HCT116 (cell line): Measurements from ENCODE around the gene MARVELD1. TPM values are rescaled to one million over a fixed set of nuclear protein-coding genes. Genes with fewer than 3 reads are reported as not detected.

ENCODE experiments used
- ATAC-seq: fragments of 200-7000 bp; cut with Tn5 transposase; 2 replicates; pipeline ENCODE4 v1.9.1; 2020; ENCODE audit warnings: mild to moderate bottlenecking, moderate library complexity
- BruUV-seq: library from RNA; stranded (reverse); fragments of 400-500 nt; replicated peaks from 2 replicates; lab custom pipeline; 2021; lab: Mats Ljungman, UMichigan
- CTCF ChIA-PET: fragments of 300-600 bp; sonication (Branson Sonifier 250); formaldehyde crosslinking; loops from one replicate; lab custom pipeline; 2021; ENCODE audit warnings: antibody characterized with exemption; lab: Charles Lee
- POLR2A ChIA-PET: fragments of 300-600, 350-600 bp; sonication (Branson Sonifier 250); formaldehyde crosslinking; loops from one replicate; lab custom pipeline; 2021; ENCODE audit warnings: antibody characterized with exemption; lab: Charles Lee
- RAD21 ChIA-PET, 2 experiments: fragments of 300-600 bp; sonication (Branson Sonifier 250); formaldehyde crosslinking; loops; one replicate each; lab custom pipeline; 2023; ENCODE audit warnings: low total read pairs in 2 of 2; ENCODE audit not compliant: uncharacterized antibody in 2 of 2, unreplicated experiment in 2 of 2, low non-redundant PET in 1 of 2; lab: Charles Lee
- DNase-seq: peaks from one replicate; pipeline ENCODE4 v3.0.0-alpha.2; 2010; ENCODE audit warnings: low read depth, low spot score
- H2AFZ ChIP-seq: fragments of 200-600 bp; shearing (Covaris generic), sonication (generic); 2 replicates; pipeline ENCODE4 v1.6.1; 2017; ENCODE audit warnings: low read depth, mixed run types, mixed read lengths, antibody characterized with exemption, low read length; ENCODE audit not compliant: poor library complexity, severe bottlenecking
- H3K27ac ChIP-seq: 2 replicates; pipeline ENCODE4 v1.5.1; 2012; ENCODE audit warnings: low read depth, low read length
- H3K27me3 ChIP-seq: fragments of 200-600 bp; sonication (generic); 2 replicates; pipeline ENCODE4 v1.6.1; 2016; ENCODE audit warnings: mixed run types, low read length, mixed read lengths; ENCODE audit not compliant: insufficient read depth
- H3K36me3 ChIP-seq, 2 experiments: fragments of 200-500 bp in 1 of 2; fragments of 200-600 bp in 1 of 2; sonication (Bioruptor generic) in 1 of 2; sonication (generic) in 1 of 2; 2 replicates each; pipeline versions ENCODE4 v1.5.1 to v1.6.1; 2014 to 2016; ENCODE audit warnings: low read length in 2 of 2, inconsistent platforms in 1 of 2, mixed read lengths in 1 of 2, mixed run types in 1 of 2; ENCODE audit not compliant: insufficient read depth in 2 of 2, control insufficient read depth in 1 of 2
- H3K4me1 ChIP-seq, 2 experiments: fragments of 200-600 bp in 1 of 2; sonication (generic) in 1 of 2; 2 replicates each; pipeline versions ENCODE4 v1.5.1 to v1.6.1; 2012 to 2017; ENCODE audit warnings: low read length in 2 of 2, inconsistent platforms in 1 of 2, mild to moderate bottlenecking in 1 of 2, mixed read lengths in 1 of 2, mixed run types in 1 of 2, moderate library complexity in 1 of 2; ENCODE audit not compliant: insufficient read depth in 2 of 2, control insufficient read depth in 1 of 2
- H3K4me2 ChIP-seq: fragments of 200-600 bp; sonication (generic); 2 replicates; pipeline ENCODE4 v1.6.1; 2017; ENCODE audit warnings: mixed run types, low read length, mixed read lengths
- H3K4me3 ChIP-seq, 2 experiments: fragments of 200-600 bp in 1 of 2; sonication (generic) in 1 of 2; replicated peaks in 1 of 2; 2 replicates each; pipeline ENCODE4 v1.5.1; 2011 to 2016; ENCODE audit warnings: low read length in 2 of 2, control low read depth in 1 of 2, low read depth in 1 of 2, mild to moderate bottlenecking in 1 of 2, mixed read lengths in 1 of 2, mixed run types in 1 of 2
- H3K79me2 ChIP-seq: fragments of 200-600 bp; sonication (generic); 2 replicates; pipeline ENCODE4 v1.6.1; 2017; ENCODE audit warnings: mild to moderate bottlenecking, mixed run types, low read length, moderate library complexity, mixed read lengths; ENCODE audit not compliant: insufficient read depth
- H3K9ac ChIP-seq: fragments of 200-600 bp; sonication (generic); 2 replicates; pipeline ENCODE4 v1.6.1; 2016; ENCODE audit warnings: low read length, mixed read lengths
- H3K9me2 ChIP-seq: fragments of 200-600 bp; sonication (generic), shearing (Covaris generic); 2 replicates; pipeline ENCODE4 v1.6.1; 2017; ENCODE audit warnings: mixed run types, mild to moderate bottlenecking, moderate library complexity; ENCODE audit not compliant: insufficient read depth
- H3K9me3 ChIP-seq, 2 experiments: fragments of 200-500 bp in 1 of 2; fragments of 200-600 bp in 1 of 2; sonication (Bioruptor generic) in 1 of 2; sonication (generic) in 1 of 2; 2 replicates each; pipeline ENCODE4 v1.6.1; 2014 to 2017; ENCODE audit warnings: low read length in 2 of 2, mixed read lengths in 2 of 2, inconsistent platforms in 1 of 2, low read depth in 1 of 2, mild to moderate bottlenecking in 1 of 2, mixed run types in 1 of 2, moderate library complexity in 1 of 2; ENCODE audit not compliant: control insufficient read depth in 1 of 2, insufficient read depth in 1 of 2
- H4K20me1 ChIP-seq: fragments of 200-600 bp; sonication (generic), shearing (Covaris generic); 2 replicates; pipeline ENCODE4 v1.6.1; 2017; ENCODE audit warnings: mixed run types, mild to moderate bottlenecking, moderate library complexity; ENCODE audit not compliant: insufficient read depth
- RAD21 ChIP-seq: IDR thresholded peaks from 2 replicates; pipeline ENCODE4 v1.6.1; 2012; ENCODE audit warnings: low read depth, mild to moderate bottlenecking
- SIN3A ChIP-seq: IDR thresholded peaks from 2 replicates; pipeline ENCODE4 v1.6.1; 2012; ENCODE audit warnings: low read depth
- ZBTB33 ChIP-seq: IDR thresholded peaks from 2 replicates; pipeline ENCODE4 v1.6.1; 2011; ENCODE audit warnings: mild to moderate bottlenecking, low read length, moderate library complexity; ENCODE audit not compliant: insufficient replicate concordance; ENCODE audit errors: extremely low read depth
- intact Hi-C: fragments of 100-400 bp; cut with micrococcal nuclease; formaldehyde crosslinking; loops from 2 replicates; pipeline ENCODE4 v1.10.0; 2022
- total RNA-seq: library from RNA; stranded (reverse); gene quantifications from one replicate; pipeline ENCODE4 v1.2.1, GENCODE V29; 2021; ENCODE audit not compliant: unreplicated experiment
- TF ChIP-seq, protein P1 (sequence below), 3 experiments: fragments of 200-600 bp in 1 of 3; sonication (generic) in 1 of 3; IDR thresholded peaks in 2 of 3; conservative IDR thresholded peaks in 1 of 3; 2 replicates each; pipeline ENCODE4 v1.5.1; 2012 to 2017; ENCODE audit warnings: low read depth in 2 of 3, low read length in 2 of 3, antibody characterized with exemption in 1 of 3, borderline replicate concordance in 1 of 3, control low read depth in 1 of 3, mild to moderate bottlenecking in 1 of 3, mixed read lengths in 1 of 3, mixed run types in 1 of 3, moderate library complexity in 1 of 3; ENCODE audit not compliant: insufficient read depth in 1 of 3

The MARVELD1 gene
- total RNA-seq, 1 experiment from 2014 or later: 36.1 TPM

DNA sequence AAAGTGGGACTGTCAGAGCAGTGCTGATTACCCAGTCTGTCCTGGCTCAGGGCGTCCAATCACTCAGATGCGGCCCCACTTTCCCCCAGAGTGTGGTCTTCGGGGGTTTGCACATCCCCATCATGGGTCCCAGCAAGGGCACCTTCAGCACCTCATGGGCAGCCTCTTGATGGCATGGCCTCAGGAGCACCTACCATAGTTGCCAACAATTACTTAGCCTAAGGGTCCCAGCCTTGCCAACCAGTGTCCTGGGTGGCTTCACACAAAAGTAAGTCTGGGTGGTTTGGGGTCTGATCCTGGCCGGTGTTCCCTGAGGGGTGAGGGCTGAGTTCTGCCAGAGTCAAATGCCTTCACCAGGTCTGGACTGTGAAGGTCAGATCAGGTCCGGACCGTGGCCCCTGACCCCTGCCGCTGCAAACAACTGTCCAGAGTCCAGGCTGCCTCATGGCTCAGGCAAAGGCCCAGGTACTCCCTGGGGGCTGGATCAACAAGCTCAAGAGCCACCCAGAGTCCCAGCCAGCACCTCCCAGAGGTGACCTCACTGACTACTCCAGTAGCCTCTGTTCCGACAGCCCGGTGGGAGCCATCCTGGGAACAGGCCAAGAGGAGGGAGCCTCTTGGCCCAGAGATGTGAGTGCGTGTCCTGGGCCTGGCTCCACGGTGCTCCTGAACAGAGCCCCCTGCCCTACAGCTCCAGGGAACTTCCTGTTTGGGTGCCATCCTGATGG is 6.2 kb upstream of the MARVELD1 start:
- TF ChIP-seq, protein P1, sequence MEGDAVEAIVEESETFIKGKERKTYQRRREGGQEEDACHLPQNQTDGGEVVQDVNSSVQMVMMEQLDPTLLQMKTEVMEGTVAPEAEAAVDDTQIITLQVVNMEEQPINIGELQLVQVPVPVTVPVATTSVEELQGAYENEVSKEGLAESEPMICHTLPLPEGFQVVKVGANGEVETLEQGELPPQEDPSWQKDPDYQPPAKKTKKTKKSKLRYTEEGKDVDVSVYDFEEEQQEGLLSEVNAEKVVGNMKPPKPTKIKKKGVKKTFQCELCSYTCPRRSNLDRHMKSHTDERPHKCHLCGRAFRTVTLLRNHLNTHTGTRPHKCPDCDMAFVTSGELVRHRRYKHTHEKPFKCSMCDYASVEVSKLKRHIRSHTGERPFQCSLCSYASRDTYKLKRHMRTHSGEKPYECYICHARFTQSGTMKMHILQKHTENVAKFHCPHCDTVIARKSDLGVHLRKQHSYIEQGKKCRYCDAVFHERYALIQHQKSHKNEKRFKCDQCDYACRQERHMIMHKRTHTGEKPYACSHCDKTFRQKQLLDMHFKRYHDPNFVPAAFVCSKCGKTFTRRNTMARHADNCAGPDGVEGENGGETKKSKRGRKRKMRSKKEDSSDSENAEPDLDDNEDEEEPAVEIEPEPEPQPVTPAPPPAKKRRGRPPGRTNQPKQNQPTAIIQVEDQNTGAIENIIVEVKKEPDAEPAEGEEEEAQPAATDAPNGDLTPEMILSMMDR (IDR thresholded peaks at IDR 0.05 in 2 of 3, conservative IDR thresholded peaks at IDR 0.05 in 1 of 3; ENCODE audit: borderline replicate concordance in 1 of 3, insufficient read depth in 1 of 3, low read depth in 2 of 3, low read length in 2 of 3): no peak
- TF ChIP-seq RAD21 (no peak), SIN3A (no peak), ZBTB33 (no peak)
- H3K9ac ChIP-seq: no peak overlapping the region
- no peak overlapping the region for H3K4me2 ChIP-seq
- H3K27ac ChIP-seq: no peak overlapping the region
- no peaks in the 10 kb centered on the region for H3K9me3 ChIP-seq
- H3K79me2 ChIP-seq: no peaks in the 10 kb centered on the region
- peaks cover 7 to 11% of the 10 kb centered on the region in 2 experiments for H3K4me1 ChIP-seq
- H3K4me3 ChIP-seq: no peak overlapping the region
- POLR2A ChIA-PET: no interaction called here
- H3K9me2 ChIP-seq: no peaks in the 10 kb centered on the region
- DNase-seq (no peak), ATAC-seq (no peak)
- no peaks in the 10 kb centered on the region for H3K27me3 ChIP-seq
- H4K20me1 ChIP-seq: no peaks in the 10 kb centered on the region
- no TSS peak for BruUV-seq
- intact Hi-C loops: no loop called here
- RAD21 ChIA-PET: no interaction called here
- no peaks in the 10 kb centered on the region for H3K36me3 ChIP-seq
- CTCF ChIA-PET: interaction anchor here (1.1 to 3.0 kb wide), 2 partner anchors 17 to 26 kb away, joined by 3 to 44 read pairs; no protein-coding TSS in a partner anchor
- H2AFZ ChIP-seq: no peak overlapping the region
